ENCODE measurements around the gene PTPRG.
A peak's percentile ranks its signal among the peaks of the same experiment; 100 is the strongest.

The PTPRG gene

GRCh38 chr3:62265528-62265927 is 704.2 kb downstream of the PTPRG start:
- DNase-seq (ENCODE audit: low read depth in 2 of 2) = no peak

DNA sequence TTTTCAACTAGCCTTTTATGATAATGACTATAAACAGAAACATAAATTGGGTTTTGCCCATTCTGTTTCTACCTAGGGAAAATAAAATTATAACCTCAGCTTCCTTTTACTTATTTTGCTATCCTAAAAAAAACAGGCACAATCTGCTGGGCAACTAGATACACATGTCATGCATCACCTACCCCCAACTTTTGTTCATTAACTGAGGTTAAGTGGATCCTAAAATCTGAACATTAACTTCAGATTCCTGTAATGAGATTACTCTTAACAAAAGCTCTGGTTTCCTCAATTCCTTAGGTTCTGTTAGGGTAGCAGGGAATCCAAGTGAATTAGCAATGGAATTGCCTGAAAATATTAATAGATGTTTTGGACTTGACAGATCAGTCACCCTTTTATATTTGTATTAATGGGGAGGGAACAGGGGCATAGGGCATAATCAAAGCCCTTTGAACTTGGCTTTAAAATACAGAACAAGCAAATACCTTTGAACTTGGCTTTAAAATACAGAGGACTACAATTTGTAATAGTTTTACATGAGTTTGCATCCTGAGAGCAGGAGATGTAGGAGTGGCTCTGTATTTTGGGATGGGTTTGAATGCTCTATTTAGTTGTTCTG is 705.4 kb downstream of the PTPRG start:
- no peak for DNase-seq (ENCODE audit: low read depth in 2 of 2)

GRCh38 chr3:62276658-62277180 is 715.3 kb downstream of the PTPRG start:
- DNase-seq (ENCODE audit: low read depth in 2 of 2) = no peak

GRCh38 chr3:62277450-62277849 is 716.1 kb downstream of the PTPRG start:
- no peak for DNase-seq (ENCODE audit: low read depth in 2 of 2)

DNA sequence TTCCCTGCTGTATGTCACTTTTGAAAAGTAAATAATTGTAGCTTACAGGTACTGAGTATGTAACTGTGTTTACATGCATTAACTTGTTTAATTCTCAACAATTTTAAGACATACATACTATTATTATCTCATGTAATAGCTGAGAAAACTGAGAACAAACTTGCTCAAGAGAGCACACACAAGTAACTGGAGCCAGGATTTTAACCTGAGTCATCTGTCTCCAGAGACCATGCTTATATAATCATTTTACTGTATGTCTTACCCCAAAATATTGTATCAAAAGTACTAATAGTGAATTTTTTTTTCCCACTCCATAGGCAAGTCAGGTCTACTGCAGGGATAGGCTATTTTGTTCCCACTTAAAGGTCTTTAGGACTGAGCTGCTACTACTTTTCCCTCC is 716.6 kb downstream of the PTPRG start:
- DNase-seq (ENCODE audit: low read depth in 2 of 2) = no peak

GRCh38 chr3:62281726-62282125 is 720.4 kb downstream of the PTPRG start:
- DNase-seq (ENCODE audit: low read depth in 2 of 2) = no peak

DNA sequence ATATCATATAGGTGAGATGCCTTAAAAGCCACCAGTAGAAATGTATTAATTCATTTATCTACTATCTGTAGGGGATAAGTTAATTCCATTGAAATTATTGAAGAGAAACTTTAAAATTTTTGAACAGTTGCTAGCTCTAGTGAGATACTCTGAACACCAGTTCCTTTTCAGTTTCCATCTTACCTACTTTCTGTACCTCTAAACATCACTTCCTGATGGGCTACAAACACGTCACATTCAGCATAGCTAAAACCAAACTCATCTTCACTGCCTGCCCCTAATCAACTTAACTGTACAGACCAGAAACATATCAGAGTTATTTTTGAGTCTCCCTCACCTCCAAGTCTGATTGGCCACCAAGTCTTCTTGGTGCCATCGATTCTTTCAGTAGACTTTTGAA is 723.1 kb downstream of the PTPRG start:
- no peak for DNase-seq (ENCODE audit: low read depth in 2 of 2)

DNA sequence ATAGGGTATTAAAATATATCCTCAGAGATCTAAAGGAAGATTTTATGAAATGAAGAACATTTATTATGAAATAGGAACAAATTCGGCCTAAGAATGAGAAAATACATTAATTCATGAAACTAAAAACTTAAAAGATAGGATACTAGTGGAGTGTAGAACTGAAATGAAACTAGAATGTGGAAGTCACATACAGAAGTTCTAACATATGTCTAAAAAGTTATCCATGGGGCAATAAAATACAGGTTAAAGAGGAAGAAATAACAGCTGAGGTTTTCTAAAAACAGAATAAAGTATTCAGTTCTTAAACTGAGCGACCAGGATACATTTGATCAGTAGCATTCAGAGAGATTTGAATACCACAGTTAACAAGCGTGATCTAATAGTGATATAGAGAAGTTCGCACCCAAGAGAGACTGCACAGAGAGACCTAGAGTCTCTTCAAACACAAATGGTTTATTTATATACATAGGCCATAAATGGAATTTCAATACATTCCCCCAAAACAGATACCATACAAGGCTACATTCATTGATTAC is 726.1 kb downstream of the PTPRG start:
- DNase-seq (ENCODE audit: low read depth in 2 of 2) = no peak

- DNase-seq (ENCODE audit: low read depth in 2 of 2) = no peak
Observed at GRCh38 chr3:62289922-62290321, 728.6 kb downstream of the PTPRG start.

DNA sequence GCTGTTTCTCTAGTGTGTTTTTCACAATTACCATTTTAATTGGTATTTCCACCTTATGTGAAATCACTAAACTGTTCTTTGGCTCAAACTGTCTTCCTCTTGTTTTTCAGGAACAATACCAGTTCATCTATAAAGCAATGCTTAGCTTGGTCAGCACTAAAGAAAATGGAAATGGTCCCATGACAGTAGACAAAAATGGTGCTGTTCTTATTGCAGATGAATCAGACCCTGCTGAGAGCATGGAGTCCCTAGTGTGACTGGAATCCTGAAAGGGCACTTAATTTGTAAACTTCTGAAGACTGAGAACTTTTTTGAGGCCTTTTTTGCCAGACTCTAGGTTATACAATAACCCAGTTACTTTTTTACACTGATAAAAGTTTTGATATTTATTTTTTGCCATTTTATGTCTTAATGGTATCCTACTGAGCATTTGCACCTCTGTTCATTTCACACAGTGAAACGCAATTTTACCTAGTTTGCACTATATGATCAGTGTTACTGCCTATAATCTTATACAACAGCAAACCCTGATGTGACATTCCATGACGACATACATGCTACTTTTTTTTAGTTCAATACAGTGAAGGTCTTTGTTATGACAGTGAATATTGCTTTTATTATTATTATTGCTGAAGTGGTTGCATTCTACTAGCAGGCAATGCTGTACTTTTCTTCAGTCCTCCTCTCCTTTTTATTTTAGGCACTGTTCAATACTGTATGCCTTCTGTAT is 731.8 kb downstream of the PTPRG start:
- DNase-seq (ENCODE audit: low read depth in 2 of 2) = no peak

GRCh38 chr3:62295571-62295970 is 734.2 kb downstream of the PTPRG start:
- DNase-seq (ENCODE audit: low read depth in 2 of 2) = no peak

- DNase-seq (ENCODE audit: low read depth in 2 of 2) = no peak
Observed at GRCh38 chr3:62300617-62301016, 739.2 kb downstream of the PTPRG start.

GRCh38 chr3:62312201-62312600 is 750.8 kb downstream of the PTPRG start:
- DNase-seq (ENCODE audit: low read depth in 2 of 2) = no peak

- no peak for DNase-seq (ENCODE audit: low read depth in 2 of 2)
Observed at GRCh38 chr3:62316525-62316924, 755.2 kb downstream of the PTPRG start.

DNA sequence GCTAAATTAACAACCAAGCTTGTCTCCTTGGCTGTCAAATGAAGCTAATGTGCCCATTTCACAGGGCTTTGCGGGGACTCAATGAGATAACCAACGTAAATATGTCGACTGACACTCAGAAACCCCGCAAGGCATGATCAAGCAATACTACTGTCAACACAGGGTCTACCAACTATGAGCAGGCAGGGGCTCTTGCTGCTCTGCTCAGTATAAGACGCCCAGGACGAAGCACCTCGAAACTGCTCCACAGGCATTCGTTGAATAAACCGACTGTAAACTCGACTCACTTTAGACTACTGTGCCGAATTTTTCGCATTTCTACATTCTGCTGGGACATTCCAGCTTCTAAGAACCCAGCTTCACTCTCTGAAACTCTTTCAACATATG is 757.0 kb downstream of the PTPRG start:
- no peak for DNase-seq (ENCODE audit: low read depth in 2 of 2)

DNA sequence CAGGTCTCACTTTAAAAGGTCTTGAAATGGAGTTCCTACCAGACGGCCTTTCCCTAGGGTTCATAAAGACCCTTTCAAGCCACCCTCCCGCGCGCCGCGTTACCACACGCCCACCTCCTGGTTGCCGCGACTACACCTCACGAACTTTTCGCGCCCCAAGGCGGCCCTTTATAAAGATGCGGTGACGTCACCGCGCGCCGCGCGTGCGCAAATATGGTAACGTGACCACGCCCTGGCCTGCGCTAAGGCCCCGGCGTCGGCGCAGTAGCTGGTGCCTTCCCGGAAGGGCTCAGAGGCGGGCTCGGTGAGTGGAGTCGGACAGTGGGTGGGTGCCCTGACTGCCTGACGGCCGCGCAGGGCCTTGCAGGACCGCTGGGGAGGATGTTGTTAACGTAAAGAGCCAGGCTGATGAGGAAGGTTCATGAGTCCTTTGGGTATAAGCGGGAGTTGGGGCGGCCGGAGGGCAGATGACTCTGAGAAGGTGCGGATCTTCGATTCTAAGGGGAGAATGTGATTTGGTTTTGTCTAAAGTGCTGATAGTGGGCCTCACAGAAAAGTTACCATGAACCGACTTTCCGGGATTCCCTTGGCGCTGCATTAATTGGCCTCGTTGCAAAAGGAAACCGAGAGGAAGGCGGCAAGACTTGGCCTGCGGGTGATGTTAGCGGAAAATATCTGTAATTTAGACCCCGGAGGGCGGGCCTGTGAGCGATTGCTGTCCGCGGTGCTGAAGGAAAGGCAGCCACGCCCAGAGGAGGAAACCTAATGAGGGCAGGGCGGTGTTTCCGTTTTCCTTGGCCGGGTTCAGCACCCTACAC is 757.6 kb downstream of the PTPRG start:
- DNase-seq (ENCODE audit: low read depth in 2 of 2) = peak; percentile 66 to 67

DNA sequence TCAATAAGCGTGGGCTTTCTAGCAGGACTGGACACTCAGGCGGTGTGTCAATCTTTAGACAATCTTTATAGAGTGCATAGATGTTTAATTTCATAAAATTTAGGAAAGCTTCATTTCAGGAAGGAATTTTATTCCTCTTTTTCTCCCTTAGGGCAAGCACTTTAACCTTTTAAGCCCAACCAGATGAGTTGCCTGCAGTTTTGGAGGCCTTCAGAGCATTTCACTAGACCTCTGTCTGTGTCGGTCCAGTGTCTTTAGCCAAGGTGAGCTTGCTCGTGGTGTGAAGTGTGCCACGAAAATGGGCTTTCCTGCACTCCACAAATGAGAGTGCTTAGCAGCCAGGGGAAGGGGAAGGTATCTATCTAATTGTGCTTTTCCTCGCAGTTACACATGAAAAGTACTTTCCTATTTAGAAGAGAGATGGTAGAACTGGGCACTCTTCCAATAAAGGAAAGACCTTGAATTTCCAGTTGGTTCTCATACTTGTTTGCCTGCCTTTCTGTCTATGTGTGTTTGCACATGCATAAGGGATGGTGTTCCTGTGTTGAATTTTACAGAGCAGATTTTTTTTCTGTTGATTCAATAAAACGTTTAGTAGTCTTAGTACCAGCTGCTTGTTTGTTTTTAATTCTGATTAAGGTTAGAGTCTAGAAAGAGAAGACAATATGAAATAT is 758.3 kb downstream of the PTPRG start:
- DNase-seq (ENCODE audit: low read depth in 2 of 2) = no peak

GRCh38 chr3:62323241-62323640 is 761.9 kb downstream of the PTPRG start:
- DNase-seq (ENCODE audit: low read depth in 2 of 2) = no peak

- DNase-seq (ENCODE audit: low read depth in 2 of 2) = no peak
Observed at GRCh38 chr3:62325896-62326295, 764.5 kb downstream of the PTPRG start.

- no peak for DNase-seq (ENCODE audit: low read depth in 2 of 2)
Observed at GRCh38 chr3:62329971-62330370, 768.6 kb downstream of the PTPRG start.

GRCh38 chr3:62332017-62332416 is 770.6 kb downstream of the PTPRG start:
- no peak for DNase-seq (ENCODE audit: low read depth in 2 of 2)

GRCh38 chr3:62332835-62333244 is 771.5 kb downstream of the PTPRG start:
- DNase-seq (ENCODE audit: low read depth in 2 of 2) = no peak
